IMR-90 (cell line): Measurements from ENCODE around the gene CDH12. TPM values are rescaled to one million over a fixed set of nuclear protein-coding genes. Genes with fewer than 3 reads are reported as not detected.

Experiments used
- ATAC-seq: fragments of 200-7000 bp; cut with Tn5 transposase; 2 replicates; pipeline ENCODE4 v1.9.1; 2020; ENCODE audit warnings: low read depth, mild to moderate bottlenecking, moderate library complexity
- BruUV-seq: library from RNA; stranded (reverse); fragments of 400-500 nt; replicated peaks from 2 replicates; lab custom pipeline; 2021; lab: Mats Ljungman, UMichigan
- CTCF ChIA-PET: fragments of 300-600 bp; formaldehyde crosslinking; extraction: SDS; loops from one replicate; lab custom pipeline; 2021; ENCODE audit warnings: antibody characterized with exemption; lab: Yijun Ruan, JAX
- POLR2A ChIA-PET: fragments of 300-600 bp; sonication (Branson Sonifier 250); formaldehyde crosslinking; loops from one replicate; lab custom pipeline; 2022; ENCODE audit warnings: antibody characterized with exemption; ENCODE audit not compliant: unreplicated experiment; lab: Charles Lee
- DNase-seq: peaks from one replicate; pipeline ENCODE4 v3.0.0; 2013
- H2AFZ ChIP-seq: replicated peaks from 2 replicates; pipeline ENCODE3; 2013; ENCODE audit warnings: low read length, mild to moderate bottlenecking; ENCODE audit not compliant: poor library complexity
- H2AK5ac ChIP-seq: 2 replicates; pipeline ENCODE4 v1.6.1; 2013; ENCODE audit warnings: low read depth, low read length, inconsistent platforms
- H2AK9ac ChIP-seq: replicated peaks from 2 replicates; pipeline ENCODE3; 2013; ENCODE audit warnings: mild to moderate bottlenecking, low read depth, low read length, moderate library complexity; ENCODE audit not compliant: poor library complexity
- H2BK120ac ChIP-seq: 2 replicates; pipeline ENCODE4 v1.6.1; 2013; ENCODE audit warnings: low read depth, low read length, inconsistent platforms
- H2BK15ac ChIP-seq: 3 replicates; pipeline ENCODE4 v1.6.1; 2013; ENCODE audit warnings: low read depth, low read length, inconsistent platforms
- H2BK20ac ChIP-seq: 2 replicates; pipeline ENCODE4 v1.6.1; 2013; ENCODE audit warnings: low read depth, mild to moderate bottlenecking, inconsistent platforms, low read length, moderate library complexity
- H2BK5ac ChIP-seq: 2 replicates; pipeline ENCODE4 v1.6.1; 2013; ENCODE audit warnings: mild to moderate bottlenecking, low read depth, low read length, inconsistent platforms; ENCODE audit not compliant: poor library complexity, severe bottlenecking
- H3K14ac ChIP-seq: replicated peaks from 2 replicates; pipeline ENCODE4 v1.6.1; 2013; ENCODE audit warnings: low read depth, low read length, inconsistent platforms
- H3K18ac ChIP-seq: 2 replicates; pipeline ENCODE4 v1.6.1; 2013; ENCODE audit warnings: low read depth, low read length, control low read depth
- H3K23ac ChIP-seq: 2 replicates; pipeline ENCODE4 v1.6.1; 2013; ENCODE audit warnings: low read depth, low read length, inconsistent platforms
- H3K27ac ChIP-seq: 2 replicates; pipeline ENCODE4 v1.5.1; 2013; ENCODE audit warnings: mild to moderate bottlenecking, control low read depth, low read length; ENCODE audit not compliant: insufficient read depth
- H3K27me3 ChIP-seq: 2 replicates; pipeline ENCODE4 v1.6.1; 2013; ENCODE audit warnings: low read length; ENCODE audit not compliant: control insufficient read depth, insufficient read depth
- H3K36me3 ChIP-seq: 2 replicates; pipeline ENCODE4 v1.6.1; 2013; ENCODE audit warnings: low read length, mixed read lengths; ENCODE audit not compliant: control insufficient read depth, insufficient read depth
- H3K4ac ChIP-seq: 2 replicates; pipeline ENCODE4 v1.6.1; 2013; ENCODE audit warnings: low read depth, low read length, inconsistent platforms
- H3K4me1 ChIP-seq: 2 replicates; pipeline ENCODE4 v1.6.1; 2013; ENCODE audit warnings: low read length, mixed read lengths; ENCODE audit not compliant: control insufficient read depth, insufficient read depth
- H3K4me2 ChIP-seq: 2 replicates; pipeline ENCODE4 v1.6.1; 2013; ENCODE audit warnings: low read depth, mild to moderate bottlenecking, control low read depth, low read length, moderate library complexity
- H3K4me3 ChIP-seq: 2 replicates; pipeline ENCODE4 v1.5.1; 2013; ENCODE audit warnings: low read depth, mild to moderate bottlenecking, control low read depth, low read length, moderate library complexity; ENCODE audit not compliant: insufficient read depth
- H3K56ac ChIP-seq: 2 replicates; pipeline ENCODE4 v1.6.1; 2013; ENCODE audit warnings: low read length, inconsistent platforms; ENCODE audit not compliant: insufficient read depth; ENCODE audit errors: extremely low read depth
- H3K79me1 ChIP-seq, 2 experiments: 2 replicates each; pipeline ENCODE4 v1.6.1; 2013; ENCODE audit warnings: low read length in 2 of 2, inconsistent platforms in 1 of 2, low read depth in 1 of 2
- H3K9ac ChIP-seq: 2 replicates; pipeline ENCODE4 v1.6.1; 2013; ENCODE audit warnings: low read depth, low read length, control low read depth
- H3K9me1 ChIP-seq: 2 replicates; pipeline ENCODE4 v1.6.1; 2013; ENCODE audit warnings: low read length, inconsistent platforms; ENCODE audit not compliant: insufficient read depth
- H3K9me3 ChIP-seq: 2 replicates; pipeline ENCODE4 v1.6.1; 2013; ENCODE audit warnings: low read length; ENCODE audit not compliant: control insufficient read depth, insufficient read depth
- H4K20me1 ChIP-seq: 2 replicates; pipeline ENCODE4 v1.6.1; 2013; ENCODE audit warnings: low read length, inconsistent platforms; ENCODE audit not compliant: insufficient read depth
- H4K5ac ChIP-seq: 2 replicates; pipeline ENCODE4 v1.6.1; 2013; ENCODE audit warnings: mild to moderate bottlenecking, low read depth, low read length, control low read depth
- H4K8ac ChIP-seq, 2 experiments: 2 replicates each; pipeline ENCODE4 v1.6.1; 2013; ENCODE audit warnings: low read depth in 2 of 2, low read length in 2 of 2, control low read depth in 1 of 2, inconsistent platforms in 1 of 2
- H4K91ac ChIP-seq: 2 replicates; pipeline ENCODE4 v1.6.1; 2013; ENCODE audit warnings: low read depth, low read length, inconsistent platforms; ENCODE audit not compliant: insufficient read depth
- CHD1 ChIP-seq: IDR thresholded peaks from 2 replicates; pipeline ENCODE4 v1.6.1; 2012; ENCODE audit warnings: low read depth, low read length, improper control_type of control experiment
- FOS ChIP-seq: fragments of 150-350 bp; IDR thresholded peaks from 2 replicates; pipeline ENCODE4 v1.6.1; 2016; ENCODE audit warnings: low read depth, low read length
- MAFK ChIP-seq: IDR thresholded peaks from 2 replicates; pipeline ENCODE4 v1.6.1; 2012; ENCODE audit warnings: low read depth, low read length, improper control_type of control experiment
- MAZ ChIP-seq: IDR thresholded peaks from 2 replicates; pipeline ENCODE4 v1.6.1; 2012; ENCODE audit warnings: low read depth, mild to moderate bottlenecking, low read length, improper control_type of control experiment, moderate library complexity, borderline replicate concordance
- MXI1 ChIP-seq: IDR thresholded peaks from 2 replicates; pipeline ENCODE4 v1.6.1; 2012; ENCODE audit warnings: low read depth, mild to moderate bottlenecking, low read length, moderate library complexity, borderline replicate concordance
- POLR2A ChIP-seq: IDR thresholded peaks from 2 replicates; pipeline ENCODE4 v1.6.1; 2012; ENCODE audit warnings: mild to moderate bottlenecking, low read depth, low read length
- RAD21 ChIP-seq: IDR thresholded peaks from 2 replicates; pipeline ENCODE4 v1.6.1; 2012; ENCODE audit warnings: low read length, improper control_type of control experiment
- RCOR1 ChIP-seq: IDR thresholded peaks from 2 replicates; pipeline ENCODE4 v1.6.1; 2012; ENCODE audit warnings: mild to moderate bottlenecking, low read length, improper control_type of control experiment; ENCODE audit not compliant: insufficient replicate concordance
- RFX5 ChIP-seq: IDR thresholded peaks from 2 replicates; pipeline ENCODE4 v1.8.0; 2012; ENCODE audit warnings: low read depth, mild to moderate bottlenecking, low read length, moderate library complexity
- WGBS, 2 experiments: methylation state at CpG; one replicate each; pipeline versions ENCODE4 v1.1.5 to v1.1.7; 2013; ENCODE audit warnings: missing lambda C conversion rate in 2 of 2; ENCODE audit not compliant: insufficient read length in 1 of 2; ENCODE audit errors: extremely low coverage in 2 of 2; 5-methylcytosine and 5-hydroxymethylcytosine counted together
- dilution Hi-C: fragments of 300-500 bp; cut with HindIII; formaldehyde crosslinking; loops from one replicate; pipeline ENCODE4 v1.14.3; 2018; ENCODE audit warnings: low sequenced_read_pairs; ENCODE audit not compliant: unreplicated experiment
- in situ Hi-C: fragments of 300-500 bp; cut with MboI; formaldehyde crosslinking; loops from 3 replicates; pipeline ENCODE4 v1.14.3; 2019; ENCODE audit warnings: low sequenced_read_pairs, inconsistent platforms, mixed read lengths
- intact Hi-C: fragments of 100-400 bp; cut with micrococcal nuclease; formaldehyde crosslinking; loops from 2 replicates; pipeline ENCODE4 v1.10.0; 2022
- polyA plus RNA-seq, 3 experiments: library from polyadenylated mRNA; depleted of rRNA; stranded (reverse); fragments of >200 nt; gene quantifications; 2 replicates each; pipeline ENCODE4 v1.2.3, GENCODE V29; 2012; ENCODE audit warnings: low replicate concordance in 1 of 3
- total RNA-seq: library from RNA; depleted of rRNA; stranded (reverse); fragments of >200 nt; gene quantifications from 2 replicates; pipeline ENCODE4 v1.2.3, GENCODE V29; 2012
- TF ChIP-seq, protein P1 (sequence below): conservative IDR thresholded peaks from 2 replicates; pipeline ENCODE4 v1.5.1; 2012; ENCODE audit warnings: mild to moderate bottlenecking, low read depth, low read length, improper control_type of control experiment

The CDH12 gene
- total and polyA plus RNA-seq, 2 of the 4 experiments (the other 2 are of a cell fraction), result not detected

DNA sequence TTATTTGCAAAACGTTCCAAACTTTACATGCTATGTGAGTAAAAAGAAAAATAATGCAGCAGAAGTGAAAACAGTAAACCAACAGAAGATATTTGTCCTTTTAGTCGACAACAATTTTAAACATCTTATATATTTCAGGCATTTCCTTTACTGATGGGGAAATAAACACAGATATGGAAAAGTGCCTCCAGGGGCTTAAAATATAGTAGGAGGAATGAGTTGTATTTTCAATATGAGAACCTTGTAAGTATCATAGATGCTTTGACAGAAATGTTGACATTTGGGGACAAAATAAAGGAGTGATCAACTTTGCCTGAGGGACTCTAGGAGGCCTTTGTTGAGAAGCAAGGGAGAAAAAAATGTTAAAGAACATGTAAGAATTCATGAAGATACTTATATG lies 1043.5 kb downstream of the CDH12 start:
- H4K91ac ChIP-seq, result no peak overlapping the region
- ChIA-PET CTCF (no interaction called here), POLR2A (no interaction called here)
- peaks cover 2% of the 10 kb centered on the region for H3K4me1 ChIP-seq
- H3K4me2 ChIP-seq, result no peak overlapping the region
- no peak overlapping the region for H3K4ac ChIP-seq
- ATAC-seq (no peak), DNase-seq (no peak)
- no peak overlapping the region for H3K56ac ChIP-seq
- H3K27ac ChIP-seq, result no peak overlapping the region
- no peak overlapping the region for H3K9ac ChIP-seq
- TF ChIP-seq RFX5 (no peak), MAZ (no peak), MXI1 (no peak), FOS (no peak), MAFK (no peak), CHD1 (no peak), RCOR1 (no peak), RAD21 (no peak), POLR2A (no peak)
- TF ChIP-seq, protein P1, sequence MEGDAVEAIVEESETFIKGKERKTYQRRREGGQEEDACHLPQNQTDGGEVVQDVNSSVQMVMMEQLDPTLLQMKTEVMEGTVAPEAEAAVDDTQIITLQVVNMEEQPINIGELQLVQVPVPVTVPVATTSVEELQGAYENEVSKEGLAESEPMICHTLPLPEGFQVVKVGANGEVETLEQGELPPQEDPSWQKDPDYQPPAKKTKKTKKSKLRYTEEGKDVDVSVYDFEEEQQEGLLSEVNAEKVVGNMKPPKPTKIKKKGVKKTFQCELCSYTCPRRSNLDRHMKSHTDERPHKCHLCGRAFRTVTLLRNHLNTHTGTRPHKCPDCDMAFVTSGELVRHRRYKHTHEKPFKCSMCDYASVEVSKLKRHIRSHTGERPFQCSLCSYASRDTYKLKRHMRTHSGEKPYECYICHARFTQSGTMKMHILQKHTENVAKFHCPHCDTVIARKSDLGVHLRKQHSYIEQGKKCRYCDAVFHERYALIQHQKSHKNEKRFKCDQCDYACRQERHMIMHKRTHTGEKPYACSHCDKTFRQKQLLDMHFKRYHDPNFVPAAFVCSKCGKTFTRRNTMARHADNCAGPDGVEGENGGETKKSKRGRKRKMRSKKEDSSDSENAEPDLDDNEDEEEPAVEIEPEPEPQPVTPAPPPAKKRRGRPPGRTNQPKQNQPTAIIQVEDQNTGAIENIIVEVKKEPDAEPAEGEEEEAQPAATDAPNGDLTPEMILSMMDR, result no peak
- no peaks in the 10 kb centered on the region for H3K27me3 ChIP-seq
- H2BK120ac ChIP-seq, result no peak overlapping the region
- H2AFZ ChIP-seq, result no peak overlapping the region
- no peak overlapping the region for H2BK15ac ChIP-seq
- no peak overlapping the region for H2AK5ac ChIP-seq
- H3K14ac ChIP-seq, result no peak overlapping the region
- H3K23ac ChIP-seq, result no peak overlapping the region
- H2AK9ac ChIP-seq, result no peak overlapping the region
- no peaks in the 10 kb centered on the region for H3K9me3 ChIP-seq
- no peak overlapping the region for H2BK5ac ChIP-seq
- dilution Hi-C loops, result no loop called here
- H3K4me3 ChIP-seq, result no peak overlapping the region
- H4K5ac ChIP-seq, result no peak overlapping the region
- BruUV-seq, result no TSS peak
- no peaks in the 10 kb centered on the region for H3K79me1 ChIP-seq
- no peak overlapping the region for H4K8ac ChIP-seq
- H3K18ac ChIP-seq, result no peak overlapping the region
- intact Hi-C loops, result loop anchor here (5.0 kb wide), 1 partner anchor 1328 kb away; no protein-coding TSS in a partner anchor
- WGBS, 2 experiments, result no CpG with 5 or more reads among the region's 2 CpGs
- H4K20me1 ChIP-seq, result no peaks in the 10 kb centered on the region
- H3K9me1 ChIP-seq, result no peaks in the 10 kb centered on the region
- no peak overlapping the region for H2BK20ac ChIP-seq
- in situ Hi-C loops, result loop anchor here (10.0 kb wide), 1 partner anchor 345 kb away; no protein-coding TSS in a partner anchor
- no peaks in the 10 kb centered on the region for H3K36me3 ChIP-seq
